B cell (primary cell): ENCODE data around the gene SERPINB1. TPM values are rescaled to one million over a fixed set of nuclear protein-coding genes. Genes with fewer than 3 reads are reported as not detected.

ENCODE experiments used
- ATAC-seq: fragments of 200-7000 bp; cut with Tn5 transposase; one replicate; pipeline ENCODE4 v1.10.0; 2021; ENCODE audit warnings: low read depth, mild to moderate bottlenecking, moderate number of reproducible peaks, moderate library complexity
- CTCF ChIA-PET: fragments of 350-600 bp; sonication (Branson Sonifier 250); formaldehyde crosslinking; loops from one replicate; lab custom pipeline; 2021; ENCODE audit warnings: antibody characterized with exemption, inconsistent platforms; lab: Charles Lee
- POLR2A ChIA-PET: fragments of 350-600 bp; sonication (Branson Sonifier 250); formaldehyde crosslinking; loops from one replicate; lab custom pipeline; 2021; ENCODE audit warnings: antibody characterized with exemption; lab: Charles Lee
- DNase-seq: peaks from one replicate; pipeline ENCODE4 v3.0.0; 2013
- H2AFZ ChIP-seq: 2 replicates; pipeline ENCODE4 v1.6.1; 2012; ENCODE audit warnings: mild to moderate bottlenecking, low read depth, low read length; ENCODE audit not compliant: insufficient read depth, poor library complexity, severe bottlenecking
- H3K27ac ChIP-seq, 2 donors: 1 replicate in 1 of 2; 2 replicates in 1 of 2; pipeline ENCODE4 v1.5.1; 2012 to 2013; ENCODE audit warnings: low read length in 2 of 2, mild to moderate bottlenecking in 2 of 2, moderate library complexity in 1 of 2
- H3K27me3 ChIP-seq, 4 experiments: fragments of 200-600 bp in 1 of 4; sonication (generic) in 1 of 4; replicated peaks in 1 of 4; 1 replicate in 2 of 4; 2 replicates in 2 of 4; pipeline versions ENCODE4 v1.6.1 to v1.7.0; 2013 to 2016; ENCODE audit warnings: low read length in 3 of 4, mild to moderate bottlenecking in 2 of 4, mixed read lengths in 1 of 4, moderate library complexity in 1 of 4; ENCODE audit not compliant: insufficient read depth in 4 of 4, control insufficient read depth in 3 of 4; ENCODE audit errors: control extremely low read depth in 1 of 4
- H3K36me3 ChIP-seq, 2 experiments: replicated peaks in 1 of 2; 1 replicate in 1 of 2; 2 replicates in 1 of 2; pipeline versions ENCODE4 v1.6.1 to v1.7.1; 2013; ENCODE audit warnings: low read length in 1 of 2; ENCODE audit not compliant: insufficient read depth in 2 of 2, control insufficient read depth in 1 of 2; ENCODE audit errors: control extremely low read depth in 1 of 2, extremely low read depth in 1 of 2
- H3K4me1 ChIP-seq, 2 donors: fragments of 200-600 bp in 1 of 2; sonication (generic) in 1 of 2; 1 replicate in 1 of 2; 2 replicates in 1 of 2; pipeline versions ENCODE4 v1.5.1 to v1.6.1; 2013 to 2017; ENCODE audit warnings: low read length in 2 of 2; ENCODE audit not compliant: control insufficient read depth in 2 of 2, insufficient read depth in 2 of 2
- H3K4me2 ChIP-seq: replicated peaks from 2 replicates; pipeline ENCODE3; 2012; ENCODE audit warnings: mild to moderate bottlenecking, low read depth, low read length; ENCODE audit not compliant: poor library complexity, severe bottlenecking
- H3K4me3 ChIP-seq, 5 experiments: fragments of 200-600 bp in 1 of 5; sonication (generic) in 1 of 5; 1 replicate in 3 of 5; 2 replicates in 2 of 5; pipeline versions ENCODE4 v1.5.1 to v1.7.0; 2011 to 2016; ENCODE audit warnings: low read length in 4 of 5, mild to moderate bottlenecking in 4 of 5, low read depth in 2 of 5, control low read depth in 1 of 5, moderate library complexity in 1 of 5; ENCODE audit not compliant: insufficient read depth in 1 of 5; ENCODE audit errors: control extremely low read depth in 1 of 5, extremely low read depth in 1 of 5
- H3K79me2 ChIP-seq: fragments of 200-600 bp; sonication (generic); one replicate; pipeline ENCODE4 v1.6.0; 2016; ENCODE audit warnings: low read length; ENCODE audit not compliant: control insufficient read depth, insufficient read depth
- H3K9ac ChIP-seq: fragments of 200-600 bp; sonication (generic); 2 replicates; pipeline ENCODE4 v1.6.1; 2017; ENCODE audit warnings: mild to moderate bottlenecking, low read length, moderate library complexity
- H3K9me3 ChIP-seq, 3 donors: one replicate each; pipeline versions ENCODE4 v1.6.1 to v1.7.1; 2013; ENCODE audit warnings: low read length in 2 of 3; ENCODE audit not compliant: control insufficient read depth in 2 of 3, insufficient read depth in 1 of 3; ENCODE audit errors: control extremely low read depth in 1 of 3
- H4K20me1 ChIP-seq: 2 replicates; pipeline ENCODE4 v1.6.0; 2012; ENCODE audit warnings: mild to moderate bottlenecking, low read length; ENCODE audit not compliant: insufficient read depth, control insufficient read depth, poor library complexity, severe bottlenecking
- H3K27ac Mint-ChIP-seq: one replicate; pipeline ENCODE4 v1.8.0; 2021; ENCODE audit warnings: mixed read lengths
- H3K27me3 Mint-ChIP-seq: one replicate; pipeline ENCODE4 v1.8.0; 2021; ENCODE audit warnings: mixed read lengths
- H3K4me1 Mint-ChIP-seq: one replicate; pipeline ENCODE4 v1.8.0; 2021; ENCODE audit warnings: mixed read lengths
- H3K4me3 Mint-ChIP-seq: one replicate; pipeline ENCODE4 v1.8.0; 2021; ENCODE audit warnings: mixed read lengths
- H3K9me3 Mint-ChIP-seq: one replicate; pipeline ENCODE4 v1.8.0; 2022; ENCODE audit warnings: mixed read lengths; ENCODE audit not compliant: insufficient read depth
- EZH2 ChIP-seq: IDR thresholded peaks from 2 replicates; pipeline ENCODE4 v1.6.1; 2012; ENCODE audit warnings: borderline replicate concordance, low read depth, mild to moderate bottlenecking, moderate library complexity, low read length; ENCODE audit not compliant: insufficient read depth, poor library complexity, severe bottlenecking
- WGBS: methylation state at CpG from one replicate; pipeline ENCODE4 v1.1.5; 2013; ENCODE audit warnings: missing lambda C conversion rate; ENCODE audit not compliant: insufficient coverage; 5-methylcytosine and 5-hydroxymethylcytosine counted together
- intact Hi-C: fragments of 100-400 bp; cut with micrococcal nuclease; formaldehyde crosslinking; loops from one replicate; pipeline ENCODE4 v1.10.0; 2022
- polyA plus RNA-seq: library from polyadenylated mRNA; depleted of rRNA; stranded (reverse); fragments of >200 nt; gene quantifications from 2 replicates; pipeline ENCODE4 v1.2.3, GENCODE V29; 2012
- total RNA-seq, 2 donors: library from RNA; stranded (reverse); fragments of 120-200 nt in 1 of 2; gene quantifications; 1 replicate in 1 of 2; 2 replicates in 1 of 2; pipeline versions ENCODE4 v1.2.3 to v1.2.4, GENCODE V29; 2013 to 2022
- TF ChIP-seq, protein P1 (sequence below): fragments of 200-600 bp; IDR thresholded peaks from one replicate; pipeline ENCODE4 v1.8.0; 2022; ENCODE audit warnings: antibody characterized with exemption, mild to moderate bottlenecking

SERPINB1 gene
- total and polyA plus RNA-seq, 2 donors (not counting 1 experiment from before 2014, with no cell fraction given), result 23.2 to 52.5 TPM

DNA sequence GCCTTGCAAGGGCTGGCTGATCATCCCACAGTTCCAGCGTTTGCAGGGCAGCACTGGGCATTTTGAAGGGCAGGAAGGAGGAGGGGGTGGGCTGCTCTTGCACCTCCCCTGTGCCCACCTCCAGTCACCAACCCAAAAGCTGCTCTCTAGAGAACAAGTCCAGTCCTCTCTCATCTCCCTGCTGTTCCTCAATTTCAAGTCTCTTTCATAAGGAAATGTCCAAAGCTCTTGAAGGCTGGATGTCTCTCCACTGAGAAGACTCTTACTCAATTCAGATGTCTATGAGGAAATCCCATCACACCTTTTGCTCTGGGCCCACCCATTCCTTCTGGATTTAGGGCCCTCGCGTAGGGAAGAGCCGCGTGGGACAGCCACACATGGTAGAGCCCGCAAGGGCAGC, 44.8 kb downstream of the SERPINB1 start:
- Histone ChIP-seq H3K27ac (no peak overlapping the region), H3K36me3 (no peaks in the 10 kb centered on the region), H3K4me1 (peaks cover 20 to 30% of the 10 kb centered on the region in 2 donors), H3K27me3 (no peaks in the 10 kb centered on the region), H3K79me2 (peaks cover 4% of the 10 kb centered on the region), H2AFZ (no peak overlapping the region), H3K4me3 (no peak overlapping the region), H3K4me2 (no peak overlapping the region), H4K20me1 (no peaks in the 10 kb centered on the region), H3K9ac (no peak overlapping the region), H3K9me3 (no peaks in the 10 kb centered on the region)
- Mint-ChIP-seq H3K4me1 (peaks cover 31% of the 10 kb centered on the region), H3K9me3 (no peaks in the 10 kb centered on the region), H3K27me3 (no peaks in the 10 kb centered on the region), H3K27ac (no peak overlapping the region), H3K4me3 (no peak overlapping the region)
- no peak for ATAC-seq
- no peak for DNase-seq
- intact Hi-C loops, result no loop called here
- ChIA-PET POLR2A (interaction anchor here (0.6 kb wide), 1 partner anchor 53 kb away, joined by 4 read pairs; no protein-coding TSS in a partner anchor), CTCF (no interaction called here)
- no peak for TF ChIP-seq EZH2
- TF ChIP-seq, protein P1, sequence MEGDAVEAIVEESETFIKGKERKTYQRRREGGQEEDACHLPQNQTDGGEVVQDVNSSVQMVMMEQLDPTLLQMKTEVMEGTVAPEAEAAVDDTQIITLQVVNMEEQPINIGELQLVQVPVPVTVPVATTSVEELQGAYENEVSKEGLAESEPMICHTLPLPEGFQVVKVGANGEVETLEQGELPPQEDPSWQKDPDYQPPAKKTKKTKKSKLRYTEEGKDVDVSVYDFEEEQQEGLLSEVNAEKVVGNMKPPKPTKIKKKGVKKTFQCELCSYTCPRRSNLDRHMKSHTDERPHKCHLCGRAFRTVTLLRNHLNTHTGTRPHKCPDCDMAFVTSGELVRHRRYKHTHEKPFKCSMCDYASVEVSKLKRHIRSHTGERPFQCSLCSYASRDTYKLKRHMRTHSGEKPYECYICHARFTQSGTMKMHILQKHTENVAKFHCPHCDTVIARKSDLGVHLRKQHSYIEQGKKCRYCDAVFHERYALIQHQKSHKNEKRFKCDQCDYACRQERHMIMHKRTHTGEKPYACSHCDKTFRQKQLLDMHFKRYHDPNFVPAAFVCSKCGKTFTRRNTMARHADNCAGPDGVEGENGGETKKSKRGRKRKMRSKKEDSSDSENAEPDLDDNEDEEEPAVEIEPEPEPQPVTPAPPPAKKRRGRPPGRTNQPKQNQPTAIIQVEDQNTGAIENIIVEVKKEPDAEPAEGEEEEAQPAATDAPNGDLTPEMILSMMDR, result no peak
- 96% methylated on average over 4 of the region's 6 CpGs for WGBS

DNA sequence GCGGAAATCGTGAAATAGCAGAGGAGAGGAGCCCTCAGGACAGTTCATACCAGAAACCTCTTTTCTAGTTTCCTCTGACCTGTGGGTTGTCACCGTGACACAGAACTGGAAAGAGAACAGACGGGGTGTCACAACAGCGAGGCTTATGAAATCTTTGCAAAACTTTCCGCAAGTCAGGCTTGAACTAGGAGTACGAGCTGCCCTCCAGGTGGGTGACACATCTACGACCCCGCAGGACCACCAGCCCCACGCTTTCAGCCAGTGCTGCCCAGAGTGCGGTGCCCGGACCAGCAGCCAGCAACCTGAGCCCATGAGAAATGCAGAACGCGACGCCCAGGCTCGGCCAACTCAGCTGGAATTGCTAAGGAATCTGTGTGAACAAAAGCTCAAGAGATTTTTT, 45.7 kb downstream of the SERPINB1 start:
- no peak overlapping the region for H3K27ac ChIP-seq
- H3K27me3 Mint-ChIP-seq, result no peaks in the 10 kb centered on the region
- H3K36me3 ChIP-seq, result no peaks in the 10 kb centered on the region
- no peaks in the 10 kb centered on the region for H3K27me3 ChIP-seq
- H2AFZ ChIP-seq, result no peak overlapping the region
- TF ChIP-seq, protein P1, result no peak
- no peak for TF ChIP-seq EZH2
- H3K4me1 ChIP-seq, result peaks cover 27 to 34% of the 10 kb centered on the region in 2 donors
- ATAC-seq (no peak), DNase-seq (no peak)
- peaks cover 4% of the 10 kb centered on the region for H3K79me2 ChIP-seq
- H3K4me3 Mint-ChIP-seq, result no peak overlapping the region
- no peaks in the 10 kb centered on the region for H3K9me3 Mint-ChIP-seq
- peaks cover 38% of the 10 kb centered on the region for H3K4me1 Mint-ChIP-seq
- ChIA-PET CTCF (no interaction called here), POLR2A (no interaction called here)
- intact Hi-C loops, result no loop called here
- no peak overlapping the region for H3K4me2 ChIP-seq
- no peaks in the 10 kb centered on the region for H3K9me3 ChIP-seq
- H3K9ac ChIP-seq, result no peak overlapping the region
- no peak overlapping the region for H3K4me3 ChIP-seq
- 96% methylated on average over 16 of the region's 16 CpGs for WGBS
- H3K27ac Mint-ChIP-seq, result no peak overlapping the region
- no peaks in the 10 kb centered on the region for H4K20me1 ChIP-seq
